GF-D8 (cell line): ENCODE measurements around the gene RFC3.

ENCODE experiments used
- DNase-seq: peaks from one replicate; lab custom pipeline; 2025; lab: John Stamatoyannopoulos, UW

The RFC3 gene

GRCh38 chr13:33865945-33866344 lies 48.0 kb downstream of the RFC3 start:
- no peak for DNase-seq

- DNase-seq: no peak
Measured at GRCh38 chr13:33867472-33867871, 49.5 kb downstream of the RFC3 start.

GRCh38 chr13:33868343-33868994 lies 50.5 kb downstream of the RFC3 start:
- DNase-seq: no peak

GRCh38 chr13:33869005-33869404 lies 51.1 kb downstream of the RFC3 start:
- DNase-seq: no peak

- DNase-seq: no peak
Measured at GRCh38 chr13:33870046-33870668, 52.2 kb downstream of the RFC3 start.

GRCh38 chr13:33871207-33872004 lies 53.5 kb downstream of the RFC3 start:
- DNase-seq: no peak

- no peak for DNase-seq
Measured at GRCh38 chr13:33872005-33872351, 54.0 kb downstream of the RFC3 start.

- no peak for DNase-seq
Measured at GRCh38 chr13:33873251-33873908, 55.4 kb downstream of the RFC3 start.

GRCh38 chr13:33874871-33875270 lies 56.9 kb downstream of the RFC3 start:
- no peak for DNase-seq

GRCh38 chr13:33875618-33876401 lies 57.9 kb downstream of the RFC3 start:
- no peak for DNase-seq

GRCh38 chr13:33876716-33877394 lies 58.9 kb downstream of the RFC3 start:
- no peak for DNase-seq

- no peak for DNase-seq
Measured at GRCh38 chr13:33879118-33879517, 61.2 kb downstream of the RFC3 start.

- no peak for DNase-seq
Measured at GRCh38 chr13:33882804-33883203, 64.9 kb downstream of the RFC3 start.

GRCh38 chr13:33884531-33885220 lies 66.7 kb downstream of the RFC3 start:
- no peak for DNase-seq
